Endothelial cell of umbilical vein (primary cell): ENCODE results near the gene MARCOL. TPM values are rescaled to one million over a fixed set of nuclear protein-coding genes. Genes with fewer than 3 reads are reported as not detected.

ENCODE experiments used
- BruUV-seq: library from RNA; stranded (reverse); fragments of 400-500 nt; replicated peaks from 2 replicates; lab custom pipeline; 2021; lab: Mats Ljungman, UMichigan
- CTCF ChIA-PET: fragments of 300-600, 350-600 bp; sonication (Branson Sonifier 250); formaldehyde crosslinking; loops from one replicate; lab custom pipeline; 2021; ENCODE audit warnings: antibody characterized with exemption, inconsistent platforms; lab: Charles Lee
- POLR2A ChIA-PET: fragments of 300-600, 350-600 bp; sonication (Branson Sonifier 250); formaldehyde crosslinking; loops from one replicate; lab custom pipeline; 2021; ENCODE audit warnings: antibody characterized with exemption, inconsistent platforms; lab: Charles Lee
- DNase-seq: peaks from one replicate; pipeline ENCODE4 v3.0.0-alpha.2; 2011; ENCODE audit warnings: low read depth, low spot score
- FAIRE-seq: peaks from 2 replicates; lab custom pipeline; 2011; peaks lifted over from hg19 to GRCh38; lab: Jason Lieb, UNC
- H2AFZ ChIP-seq: 2 replicates; pipeline ENCODE4 v1.6.0; 2012; ENCODE audit warnings: low read depth, low read length, control low read depth, inconsistent platforms
- H3K27ac ChIP-seq: 2 replicates; pipeline ENCODE4 v1.5.1; 2011; ENCODE audit warnings: low read depth, mild to moderate bottlenecking, control low read depth, low read length, moderate library complexity; ENCODE audit not compliant: insufficient read depth
- H3K27me3 ChIP-seq, 2 experiments: 2 replicates each; pipeline versions ENCODE4 v1.6.0 to v1.6.1; 2011; ENCODE audit warnings: low read length in 2 of 2, mixed read lengths in 1 of 2; ENCODE audit not compliant: control insufficient read depth in 2 of 2, insufficient read depth in 2 of 2
- H3K36me3 ChIP-seq, 2 experiments: 2 replicates in 1 of 2; 3 replicates in 1 of 2; pipeline ENCODE4 v1.5.1; 2011; ENCODE audit warnings: low read length in 2 of 2, mild to moderate bottlenecking in 1 of 2, moderate library complexity in 1 of 2; ENCODE audit not compliant: control insufficient read depth in 2 of 2, insufficient read depth in 2 of 2; ENCODE audit errors: extremely low read depth in 1 of 2
- H3K4me1 ChIP-seq: 3 replicates; pipeline ENCODE4 v1.5.1; 2011; ENCODE audit warnings: mild to moderate bottlenecking, low read length; ENCODE audit not compliant: control insufficient read depth, insufficient read depth; ENCODE audit errors: extremely low read depth
- H3K4me2 ChIP-seq: 2 replicates; pipeline ENCODE4 v1.6.1; 2011; ENCODE audit warnings: low read length, control low read depth, mixed read lengths; ENCODE audit not compliant: insufficient read depth
- H3K4me3 ChIP-seq, 3 experiments: fragments of 200-600 bp in 1 of 3; sonication (generic), shearing (Covaris generic) in 1 of 3; replicated peaks in 1 of 3; 2 replicates each; pipeline ENCODE4 v1.5.1; 2011 to 2016; ENCODE audit warnings: control low read depth in 3 of 3, low read length in 3 of 3, mild to moderate bottlenecking in 2 of 3, inconsistent platforms in 1 of 3, low read depth in 1 of 3, moderate library complexity in 1 of 3; ENCODE audit not compliant: insufficient read depth in 1 of 3
- H3K79me2 ChIP-seq: 2 replicates; pipeline ENCODE4 v1.6.0; 2012; ENCODE audit warnings: low read length, inconsistent platforms; ENCODE audit not compliant: control insufficient read depth, insufficient read depth
- H3K9ac ChIP-seq: replicated peaks from 2 replicates; pipeline ENCODE3; 2011; ENCODE audit warnings: low read length, control low read depth; ENCODE audit not compliant: insufficient read depth; ENCODE audit errors: extremely low read depth
- H3K9me1 ChIP-seq: replicated peaks from 3 replicates; pipeline ENCODE4 v1.6.0; 2011; ENCODE audit warnings: mild to moderate bottlenecking, low read length; ENCODE audit not compliant: control insufficient read depth, insufficient read depth; ENCODE audit errors: extremely low read depth
- H3K9me3 ChIP-seq: replicated peaks from 2 replicates; pipeline ENCODE4 v1.5.1; 2012; ENCODE audit warnings: low read length, inconsistent platforms; ENCODE audit not compliant: control insufficient read depth, insufficient read depth
- H4K20me1 ChIP-seq: replicated peaks from 2 replicates; pipeline ENCODE3; 2011; ENCODE audit warnings: mild to moderate bottlenecking, low read length; ENCODE audit not compliant: control insufficient read depth, insufficient read depth; ENCODE audit errors: extremely low read depth
- CTCF ChIP-seq, 2 donors: IDR thresholded peaks; 1 replicate in 1 of 2; 2 replicates in 1 of 2; pipeline ENCODE4 v1.5.1; 2011; ENCODE audit warnings: low read length in 2 of 2, mild to moderate bottlenecking in 2 of 2, moderate library complexity in 2 of 2, control low read depth in 1 of 2, inconsistent platforms in 1 of 2, low read depth in 1 of 2; ENCODE audit not compliant: insufficient read depth in 1 of 2; ENCODE audit errors: extremely low read depth in 1 of 2
- EZH2 ChIP-seq: IDR thresholded peaks from 2 replicates; pipeline ENCODE4 v1.6.1; 2012; ENCODE audit warnings: borderline replicate concordance, low read depth, mild to moderate bottlenecking, moderate library complexity, low read length, inconsistent platforms; ENCODE audit not compliant: severe bottlenecking
- FOS ChIP-seq: IDR thresholded peaks from 2 replicates; pipeline ENCODE4 v1.6.1; 2011; ENCODE audit warnings: mild to moderate bottlenecking, low read length, moderate library complexity, borderline replicate concordance; ENCODE audit not compliant: insufficient read depth
- GATA2 ChIP-seq: IDR thresholded peaks from 2 replicates; pipeline ENCODE4 v1.7.0; 2011; ENCODE audit warnings: low read depth, mild to moderate bottlenecking, moderate library complexity, mixed read lengths, low read length; ENCODE audit not compliant: insufficient read length, insufficient read depth
- JUN ChIP-seq: IDR thresholded peaks from 2 replicates; pipeline ENCODE4 v1.6.1; 2011; ENCODE audit warnings: borderline replicate concordance, low read depth; ENCODE audit not compliant: insufficient read length, insufficient read depth
- MAX ChIP-seq: IDR thresholded peaks from 2 replicates; pipeline ENCODE4 v1.6.1; 2011; ENCODE audit not compliant: insufficient read depth, insufficient read length
- MYC ChIP-seq: IDR thresholded peaks from one replicate; pipeline ENCODE4 v1.6.1; 2011; ENCODE audit warnings: mild to moderate bottlenecking, low read depth, low read length
- POLR2A ChIP-seq: IDR thresholded peaks from 2 replicates; pipeline ENCODE4 v1.6.1; 2012; ENCODE audit warnings: low read depth, mild to moderate bottlenecking, control low read depth, low read length
- POLR2AphosphoS5 ChIP-seq: IDR thresholded peaks from 2 replicates; pipeline ENCODE4 v1.6.1; 2012; ENCODE audit warnings: low read depth, mild to moderate bottlenecking, control low read depth, low read length, moderate library complexity; ENCODE audit not compliant: insufficient read depth
- dilution Hi-C: fragments of 300-500 bp; cut with MboI; formaldehyde crosslinking; loops from one replicate; pipeline ENCODE4 v1.15.0; 2019; ENCODE audit warnings: low sequenced_read_pairs; ENCODE audit not compliant: extremely low pct_ligation_motif_present
- intact Hi-C: fragments of 100-400 bp; cut with micrococcal nuclease; formaldehyde crosslinking; loops from one replicate; pipeline ENCODE4 v1.10.0; 2022
- polyA plus RNA-seq, 4 experiments: library from polyadenylated mRNA; depleted of rRNA in 3 of 4; stranded (reverse) in 3 of 4; unstranded in 1 of 4; fragments of >200 nt; gene quantifications; 2 replicates each; pipeline versions ENCODE4 v1.2.1 to v1.2.3, GENCODE V29; 2011 to 2012; ENCODE audit warnings: missing spikeins in 1 of 4
- total RNA-seq: library from RNA; stranded (reverse); gene quantifications from 2 replicates; pipeline ENCODE4 v1.2.3, GENCODE V29; 2021

MARCOL gene
- total and polyA plus RNA-seq, 2 donors (not counting 3 experiments of a cell fraction or from before 2014, with no cell fraction given): not detected

- Histone ChIP-seq H3K4me3 (no peak overlapping the region), H3K36me3 (no peaks in the 10 kb centered on the region), H3K4me2 (no peak overlapping the region), H3K79me2 (no peaks in the 10 kb centered on the region), H3K9me3 (no peaks in the 10 kb centered on the region), H3K27me3 (no peaks in the 10 kb centered on the region), H3K9me1 (no peaks in the 10 kb centered on the region), H2AFZ (no peak overlapping the region), H3K4me1 (no peaks in the 10 kb centered on the region), H3K27ac (no peak overlapping the region), H3K9ac (no peak overlapping the region), H4K20me1 (no peaks in the 10 kb centered on the region)
- BruUV-seq: no TSS peak
- FAIRE-seq (no peak), DNase-seq (no peak)
- TF ChIP-seq POLR2AphosphoS5 (no peak), MAX (no peak), POLR2A (no peak), CTCF (IDR thresholded peaks at IDR 0.05; ENCODE audit: extremely low read depth in 1 of 2, insufficient read depth in 1 of 2, low read depth in 1 of 2, low read length in 2 of 2) (no peak), MYC (no peak), GATA2 (no peak), FOS (no peak), JUN (no peak), EZH2 (no peak)
- ChIA-PET POLR2A (no interaction called here), CTCF (no interaction called here)
- intact Hi-C loops: no loop called here
- dilution Hi-C loops: no loop called here
Measured at GRCh38 chr5:148206620-148207019, 31.7 kb upstream of the MARCOL start.
